IMR-90 (cell line): ENCODE data around the gene EZR. TPM values are rescaled to one million over a fixed set of nuclear protein-coding genes. Genes with fewer than 3 reads are reported as not detected.

ENCODE experiments used
- ATAC-seq: fragments of 200-7000 bp; cut with Tn5 transposase; 2 replicates; pipeline ENCODE4 v1.9.1; 2020; ENCODE audit warnings: low read depth, mild to moderate bottlenecking, moderate library complexity
- BruUV-seq: library from RNA; stranded (reverse); fragments of 400-500 nt; replicated peaks from 2 replicates; lab custom pipeline; 2021; lab: Mats Ljungman, UMichigan
- CTCF ChIA-PET: fragments of 300-600 bp; formaldehyde crosslinking; extraction: SDS; loops from one replicate; lab custom pipeline; 2021; ENCODE audit warnings: antibody characterized with exemption; lab: Yijun Ruan, JAX
- POLR2A ChIA-PET: fragments of 300-600 bp; sonication (Branson Sonifier 250); formaldehyde crosslinking; loops from one replicate; lab custom pipeline; 2022; ENCODE audit warnings: antibody characterized with exemption; ENCODE audit not compliant: unreplicated experiment; lab: Charles Lee
- DNase-seq: peaks from one replicate; pipeline ENCODE4 v3.0.0; 2013
- H2AFZ ChIP-seq: replicated peaks from 2 replicates; pipeline ENCODE3; 2013; ENCODE audit warnings: low read length, mild to moderate bottlenecking; ENCODE audit not compliant: poor library complexity
- H2AK5ac ChIP-seq: 2 replicates; pipeline ENCODE4 v1.6.1; 2013; ENCODE audit warnings: low read depth, low read length, inconsistent platforms
- H2AK9ac ChIP-seq: replicated peaks from 2 replicates; pipeline ENCODE3; 2013; ENCODE audit warnings: mild to moderate bottlenecking, low read depth, low read length, moderate library complexity; ENCODE audit not compliant: poor library complexity
- H2BK120ac ChIP-seq: 2 replicates; pipeline ENCODE4 v1.6.1; 2013; ENCODE audit warnings: low read depth, low read length, inconsistent platforms
- H2BK15ac ChIP-seq: 3 replicates; pipeline ENCODE4 v1.6.1; 2013; ENCODE audit warnings: low read depth, low read length, inconsistent platforms
- H2BK20ac ChIP-seq: 2 replicates; pipeline ENCODE4 v1.6.1; 2013; ENCODE audit warnings: low read depth, mild to moderate bottlenecking, inconsistent platforms, low read length, moderate library complexity
- H2BK5ac ChIP-seq: 2 replicates; pipeline ENCODE4 v1.6.1; 2013; ENCODE audit warnings: mild to moderate bottlenecking, low read depth, low read length, inconsistent platforms; ENCODE audit not compliant: poor library complexity, severe bottlenecking
- H3K14ac ChIP-seq: replicated peaks from 2 replicates; pipeline ENCODE4 v1.6.1; 2013; ENCODE audit warnings: low read depth, low read length, inconsistent platforms
- H3K18ac ChIP-seq: 2 replicates; pipeline ENCODE4 v1.6.1; 2013; ENCODE audit warnings: low read depth, low read length, control low read depth
- H3K23ac ChIP-seq: 2 replicates; pipeline ENCODE4 v1.6.1; 2013; ENCODE audit warnings: low read depth, low read length, inconsistent platforms
- H3K27ac ChIP-seq: 2 replicates; pipeline ENCODE4 v1.5.1; 2013; ENCODE audit warnings: mild to moderate bottlenecking, control low read depth, low read length; ENCODE audit not compliant: insufficient read depth
- H3K27me3 ChIP-seq: 2 replicates; pipeline ENCODE4 v1.6.1; 2013; ENCODE audit warnings: low read length; ENCODE audit not compliant: control insufficient read depth, insufficient read depth
- H3K36me3 ChIP-seq: 2 replicates; pipeline ENCODE4 v1.6.1; 2013; ENCODE audit warnings: low read length, mixed read lengths; ENCODE audit not compliant: control insufficient read depth, insufficient read depth
- H3K4ac ChIP-seq: 2 replicates; pipeline ENCODE4 v1.6.1; 2013; ENCODE audit warnings: low read depth, low read length, inconsistent platforms
- H3K4me1 ChIP-seq: 2 replicates; pipeline ENCODE4 v1.6.1; 2013; ENCODE audit warnings: low read length, mixed read lengths; ENCODE audit not compliant: control insufficient read depth, insufficient read depth
- H3K4me2 ChIP-seq: 2 replicates; pipeline ENCODE4 v1.6.1; 2013; ENCODE audit warnings: low read depth, mild to moderate bottlenecking, control low read depth, low read length, moderate library complexity
- H3K4me3 ChIP-seq: 2 replicates; pipeline ENCODE4 v1.5.1; 2013; ENCODE audit warnings: low read depth, mild to moderate bottlenecking, control low read depth, low read length, moderate library complexity; ENCODE audit not compliant: insufficient read depth
- H3K56ac ChIP-seq: 2 replicates; pipeline ENCODE4 v1.6.1; 2013; ENCODE audit warnings: low read length, inconsistent platforms; ENCODE audit not compliant: insufficient read depth; ENCODE audit errors: extremely low read depth
- H3K79me1 ChIP-seq, 2 experiments: 2 replicates each; pipeline ENCODE4 v1.6.1; 2013; ENCODE audit warnings: low read length in 2 of 2, inconsistent platforms in 1 of 2, low read depth in 1 of 2
- H3K9ac ChIP-seq: 2 replicates; pipeline ENCODE4 v1.6.1; 2013; ENCODE audit warnings: low read depth, low read length, control low read depth
- H3K9me1 ChIP-seq: 2 replicates; pipeline ENCODE4 v1.6.1; 2013; ENCODE audit warnings: low read length, inconsistent platforms; ENCODE audit not compliant: insufficient read depth
- H3K9me3 ChIP-seq: 2 replicates; pipeline ENCODE4 v1.6.1; 2013; ENCODE audit warnings: low read length; ENCODE audit not compliant: control insufficient read depth, insufficient read depth
- H4K20me1 ChIP-seq: 2 replicates; pipeline ENCODE4 v1.6.1; 2013; ENCODE audit warnings: low read length, inconsistent platforms; ENCODE audit not compliant: insufficient read depth
- H4K5ac ChIP-seq: 2 replicates; pipeline ENCODE4 v1.6.1; 2013; ENCODE audit warnings: mild to moderate bottlenecking, low read depth, low read length, control low read depth
- H4K8ac ChIP-seq, 2 experiments: 2 replicates each; pipeline ENCODE4 v1.6.1; 2013; ENCODE audit warnings: low read depth in 2 of 2, low read length in 2 of 2, control low read depth in 1 of 2, inconsistent platforms in 1 of 2
- H4K91ac ChIP-seq: 2 replicates; pipeline ENCODE4 v1.6.1; 2013; ENCODE audit warnings: low read depth, low read length, inconsistent platforms; ENCODE audit not compliant: insufficient read depth
- BHLHE40 ChIP-seq: fragments of 150-350 bp; IDR thresholded peaks from 2 replicates; pipeline ENCODE4 v1.6.1; 2016; ENCODE audit warnings: mild to moderate bottlenecking, low read depth, low read length
- CEBPB ChIP-seq: IDR thresholded peaks from 2 replicates; pipeline ENCODE4 v1.6.1; 2012; ENCODE audit warnings: low read depth, low read length, improper control_type of control experiment
- CHD1 ChIP-seq: IDR thresholded peaks from 2 replicates; pipeline ENCODE4 v1.6.1; 2012; ENCODE audit warnings: low read depth, low read length, improper control_type of control experiment
- CTCF ChIP-seq: conservative IDR thresholded peaks from 2 replicates; pipeline ENCODE4 v1.5.1; 2012; ENCODE audit warnings: mild to moderate bottlenecking, low read depth, low read length, improper control_type of control experiment
- ELK1 ChIP-seq: fragments of 150-350 bp; IDR thresholded peaks from 2 replicates; pipeline ENCODE4 v1.6.1; 2016; ENCODE audit warnings: low read depth, mild to moderate bottlenecking, low read length, moderate library complexity, borderline replicate concordance
- FOS ChIP-seq: fragments of 150-350 bp; IDR thresholded peaks from 2 replicates; pipeline ENCODE4 v1.6.1; 2016; ENCODE audit warnings: low read depth, low read length
- MAZ ChIP-seq: IDR thresholded peaks from 2 replicates; pipeline ENCODE4 v1.6.1; 2012; ENCODE audit warnings: low read depth, mild to moderate bottlenecking, low read length, improper control_type of control experiment, moderate library complexity, borderline replicate concordance
- MXI1 ChIP-seq: IDR thresholded peaks from 2 replicates; pipeline ENCODE4 v1.6.1; 2012; ENCODE audit warnings: low read depth, mild to moderate bottlenecking, low read length, moderate library complexity, borderline replicate concordance
- NFE2L2 ChIP-seq: fragments of 150-350 bp; IDR thresholded peaks from 2 replicates; pipeline ENCODE4 v1.6.1; 2016; ENCODE audit warnings: low read depth, mild to moderate bottlenecking, low read length
- POLR2A ChIP-seq: IDR thresholded peaks from 2 replicates; pipeline ENCODE4 v1.6.1; 2012; ENCODE audit warnings: mild to moderate bottlenecking, low read depth, low read length
- RAD21 ChIP-seq: IDR thresholded peaks from 2 replicates; pipeline ENCODE4 v1.6.1; 2012; ENCODE audit warnings: low read length, improper control_type of control experiment
- RCOR1 ChIP-seq: IDR thresholded peaks from 2 replicates; pipeline ENCODE4 v1.6.1; 2012; ENCODE audit warnings: mild to moderate bottlenecking, low read length, improper control_type of control experiment; ENCODE audit not compliant: insufficient replicate concordance
- RFX5 ChIP-seq: IDR thresholded peaks from 2 replicates; pipeline ENCODE4 v1.8.0; 2012; ENCODE audit warnings: low read depth, mild to moderate bottlenecking, low read length, moderate library complexity
- SMC3 ChIP-seq: fragments of 150-350 bp; IDR thresholded peaks from 2 replicates; pipeline ENCODE4 v1.6.1; 2016; ENCODE audit warnings: low read depth, mild to moderate bottlenecking, antibody characterized with exemption, low read length, moderate library complexity
- USF2 ChIP-seq: fragments of 150-350 bp; IDR thresholded peaks from 2 replicates; pipeline ENCODE4 v1.6.1; 2017; ENCODE audit warnings: mild to moderate bottlenecking, antibody characterized with exemption, low read length, low read depth
- dilution Hi-C: fragments of 300-500 bp; cut with HindIII; formaldehyde crosslinking; loops from one replicate; pipeline ENCODE4 v1.14.3; 2018; ENCODE audit warnings: low sequenced_read_pairs; ENCODE audit not compliant: unreplicated experiment
- in situ Hi-C: fragments of 300-500 bp; cut with MboI; formaldehyde crosslinking; loops from 3 replicates; pipeline ENCODE4 v1.14.3; 2019; ENCODE audit warnings: low sequenced_read_pairs, inconsistent platforms, mixed read lengths
- intact Hi-C: fragments of 100-400 bp; cut with micrococcal nuclease; formaldehyde crosslinking; loops from 2 replicates; pipeline ENCODE4 v1.10.0; 2022
- polyA plus RNA-seq, 3 experiments: library from polyadenylated mRNA; depleted of rRNA; stranded (reverse); fragments of >200 nt; gene quantifications; 2 replicates each; pipeline ENCODE4 v1.2.3, GENCODE V29; 2012; ENCODE audit warnings: low replicate concordance in 1 of 3
- total RNA-seq: library from RNA; depleted of rRNA; stranded (reverse); fragments of >200 nt; gene quantifications from 2 replicates; pipeline ENCODE4 v1.2.3, GENCODE V29; 2012

EZR gene
- total and polyA plus RNA-seq, 2 of the 4 experiments (the other 2 are of a cell fraction), result 83.8 to 145 TPM

GRCh38 chr6:158850807-158851115 lies 31.6 kb upstream of the EZR start:
- ChIA-PET POLR2A (no interaction called here), CTCF (no interaction called here)
- H3K4me1 ChIP-seq, result peaks cover 24% of the 10 kb centered on the region
- ATAC-seq, result no peak
- H3K9me3 ChIP-seq, result no peaks in the 10 kb centered on the region
- H2AFZ ChIP-seq, result no peak overlapping the region
- no peak for TF ChIP-seq NFE2L2
- no peak for TF ChIP-seq FOS
- TF ChIP-seq CEBPB, result no peak
- no peak for TF ChIP-seq RFX5
- TF ChIP-seq USF2, result no peak
- TF ChIP-seq BHLHE40, result no peak
- no peak for TF ChIP-seq RCOR1
- no peak for TF ChIP-seq CTCF
- no peak for TF ChIP-seq SMC3
- TF ChIP-seq MXI1, result no peak
- TF ChIP-seq POLR2A, result no peak
- TF ChIP-seq ELK1, result no peak
- no peak for TF ChIP-seq CHD1
- no peak for TF ChIP-seq MAZ
- no peak for TF ChIP-seq RAD21
- H4K8ac ChIP-seq, result no peak overlapping the region; a peak in 1 of 4 replicates
- dilution Hi-C loops, result no loop called here
- peaks cover 0 to 5% of the 10 kb centered on the region in 2 experiments; a peak in 1 of 4 replicates for H3K79me1 ChIP-seq
- H2BK20ac ChIP-seq, result no peak overlapping the region
- intact Hi-C loops, result no loop called here
- no peak overlapping the region for H3K4ac ChIP-seq
- no peak overlapping the region for H2AK9ac ChIP-seq
- H3K27me3 ChIP-seq, result no peaks in the 10 kb centered on the region
- peak; percentile 28 for DNase-seq
- in situ Hi-C loops, result no loop called here
- no peak overlapping the region for H3K4me2 ChIP-seq
- no peak overlapping the region for H3K27ac ChIP-seq
- no peaks in the 10 kb centered on the region for H3K36me3 ChIP-seq
- H4K20me1 ChIP-seq, result no peaks in the 10 kb centered on the region
- no peak overlapping the region for H2BK5ac ChIP-seq
- H2BK120ac ChIP-seq, result no peak overlapping the region
- peaks cover 19% of the 10 kb centered on the region for H3K9me1 ChIP-seq
- H3K14ac ChIP-seq, result no peak overlapping the region
- no peak overlapping the region; the same call in 2 of the 3 replicates for H2BK15ac ChIP-seq
- H3K23ac ChIP-seq, result no peak overlapping the region
- H4K5ac ChIP-seq, result no peak overlapping the region
- H3K18ac ChIP-seq, result no peak overlapping the region
- no peak overlapping the region for H4K91ac ChIP-seq
- no TSS peak for BruUV-seq
- no peak overlapping the region for H3K4me3 ChIP-seq
- no peak overlapping the region for H3K56ac ChIP-seq
- H2AK5ac ChIP-seq, result no peak overlapping the region
- H3K9ac ChIP-seq, result no peak overlapping the region
